ENCODE measurements around the gene HES1.

Gene HES1

DNA sequence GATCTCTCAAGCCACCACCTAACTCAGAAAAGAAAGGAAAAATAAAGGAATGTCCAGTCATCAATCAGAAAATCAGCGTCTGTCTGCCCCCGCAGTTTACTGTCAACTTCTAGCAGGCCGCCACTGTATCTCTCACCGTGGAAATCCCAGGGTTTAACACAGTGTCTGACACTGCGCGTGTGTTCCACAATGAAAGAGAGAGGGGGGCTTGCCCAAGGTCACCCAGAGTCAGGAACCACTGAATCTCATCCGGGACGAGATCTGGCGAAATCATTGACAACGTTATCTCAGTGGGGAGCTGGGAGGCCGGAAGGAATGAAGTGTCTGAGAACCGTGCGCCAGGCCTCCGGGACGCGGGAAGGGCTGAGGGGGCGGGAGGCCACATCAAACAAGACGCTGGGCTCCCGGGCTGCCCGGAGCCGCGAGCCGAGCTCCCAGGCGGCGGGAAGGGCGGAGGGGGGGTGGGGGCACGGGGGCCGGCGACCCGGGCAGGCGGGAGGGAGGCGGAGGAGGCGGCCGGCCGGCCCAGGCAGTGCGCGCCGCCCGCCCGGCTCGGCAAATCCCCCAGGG lies 2.2 kb upstream of the HES1 start:
- Histone ChIP-seq H3K27ac (ENCODE audit: insufficient read depth, low read length, poor library complexity, severe bottlenecking) (no peak overlapping the region), H3K9me3 (ENCODE audit: control insufficient read depth, low read length) (no peaks in the 10 kb centered on the region), H3K36me3 (ENCODE audit: control insufficient read depth, insufficient read depth, low read length) (no peaks in the 10 kb centered on the region), H3K27me3 (replicated peaks; ENCODE audit: control insufficient read depth, insufficient read depth, low read length, poor library complexity, severe bottlenecking) (peaks cover 39% of the 10 kb centered on the region), H3K4me3 (ENCODE audit: insufficient read depth, low read depth, low read length, poor library complexity, severe bottlenecking) (no peak overlapping the region), H3K4me1 (ENCODE audit: control insufficient read depth, insufficient read depth, low read length, poor library complexity, severe bottlenecking) (peaks cover 40% of the 10 kb centered on the region)
- no peak for DNase-seq

DNA sequence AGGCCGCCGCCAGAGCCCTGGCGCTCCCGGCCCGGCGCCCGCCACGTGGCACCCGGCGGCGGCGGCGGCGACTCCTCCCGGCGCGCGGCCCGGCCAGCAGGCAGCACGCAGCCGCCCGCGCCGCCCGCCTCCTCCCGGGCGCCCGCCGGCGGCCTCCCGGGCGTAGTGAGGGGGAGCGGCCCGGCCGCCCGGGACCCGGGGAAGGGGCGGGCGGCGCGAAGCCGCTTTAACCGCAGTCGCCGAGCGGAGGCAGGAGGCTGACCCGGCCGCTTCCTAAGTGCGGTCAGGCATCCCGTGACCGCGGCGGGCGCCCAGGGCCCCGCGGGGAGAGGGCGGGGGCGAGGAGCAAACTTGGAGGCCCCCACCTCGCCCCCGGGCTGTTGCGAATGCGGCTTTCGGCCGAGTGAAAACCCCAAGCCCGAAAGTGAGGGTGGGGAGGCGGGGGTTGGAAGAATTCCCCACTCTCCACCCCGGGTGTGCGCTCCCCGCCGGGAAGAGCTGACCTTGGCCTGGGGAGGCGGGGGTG lies 1.7 kb upstream of the HES1 start:
- Histone ChIP-seq H3K36me3 (ENCODE audit: control insufficient read depth, insufficient read depth, low read length) (no peaks in the 10 kb centered on the region), H3K27ac (ENCODE audit: insufficient read depth, low read length, poor library complexity, severe bottlenecking) (no peak overlapping the region), H3K4me3 (ENCODE audit: insufficient read depth, low read depth, low read length, poor library complexity, severe bottlenecking) (peak overlapping the region; percentile 61), H3K27me3 (replicated peaks; ENCODE audit: control insufficient read depth, insufficient read depth, low read length, poor library complexity, severe bottlenecking) (peaks cover 39% of the 10 kb centered on the region), H3K9me3 (ENCODE audit: control insufficient read depth, low read length) (no peaks in the 10 kb centered on the region), H3K4me1 (ENCODE audit: control insufficient read depth, insufficient read depth, low read length, poor library complexity, severe bottlenecking) (peaks cover 40% of the 10 kb centered on the region)
- DNase-seq: peak in 2 of 3 donors; percentile 29 to 32

GRCh38 chr3:194134757-194135515 lies 1.0 kb upstream of the HES1 start:
- H3K4me3 ChIP-seq (ENCODE audit: insufficient read depth, low read depth, low read length, poor library complexity, severe bottlenecking): peak overlapping the region; percentile 61
- no peaks in the 10 kb centered on the region for H3K9me3 ChIP-seq (ENCODE audit: control insufficient read depth, low read length)
- H3K4me1 ChIP-seq (ENCODE audit: control insufficient read depth, insufficient read depth, low read length, poor library complexity, severe bottlenecking): peaks cover 40% of the 10 kb centered on the region
- peaks cover 39% of the 10 kb centered on the region for H3K27me3 ChIP-seq (replicated peaks; ENCODE audit: control insufficient read depth, insufficient read depth, low read length, poor library complexity, severe bottlenecking)
- no peaks in the 10 kb centered on the region for H3K36me3 ChIP-seq (ENCODE audit: control insufficient read depth, insufficient read depth, low read length)
- DNase-seq: peak; percentile 48 to 62 (median 54)
- H3K27ac ChIP-seq (ENCODE audit: insufficient read depth, low read length, poor library complexity, severe bottlenecking): no peak overlapping the region

DNA sequence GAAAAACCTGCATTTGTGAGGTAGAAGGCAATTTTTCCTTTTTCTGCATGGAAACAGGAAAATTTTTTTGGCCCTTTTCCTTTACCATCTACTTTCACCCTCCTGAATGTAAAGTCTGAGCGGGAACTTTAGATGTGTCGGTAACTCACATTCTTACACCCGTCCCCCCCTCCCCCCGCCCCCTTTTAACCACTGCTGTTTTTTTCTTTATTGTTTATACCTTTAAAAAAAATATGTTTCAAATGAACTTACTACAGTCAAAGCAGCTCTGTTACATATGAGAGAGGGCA lies 487 bp upstream of the HES1 start:
- Histone ChIP-seq H3K27me3 (replicated peaks; ENCODE audit: control insufficient read depth, insufficient read depth, low read length, poor library complexity, severe bottlenecking) (peaks cover 37% of the 10 kb centered on the region), H3K4me3 (ENCODE audit: insufficient read depth, low read depth, low read length, poor library complexity, severe bottlenecking) (peak overlapping the region; percentile 61), H3K27ac (ENCODE audit: insufficient read depth, low read length, poor library complexity, severe bottlenecking) (no peak overlapping the region), H3K4me1 (ENCODE audit: control insufficient read depth, insufficient read depth, low read length, poor library complexity, severe bottlenecking) (peaks cover 40% of the 10 kb centered on the region), H3K36me3 (ENCODE audit: control insufficient read depth, insufficient read depth, low read length) (no peaks in the 10 kb centered on the region), H3K9me3 (ENCODE audit: control insufficient read depth, low read length) (no peaks in the 10 kb centered on the region)
- DNase-seq: no peak

DNA sequence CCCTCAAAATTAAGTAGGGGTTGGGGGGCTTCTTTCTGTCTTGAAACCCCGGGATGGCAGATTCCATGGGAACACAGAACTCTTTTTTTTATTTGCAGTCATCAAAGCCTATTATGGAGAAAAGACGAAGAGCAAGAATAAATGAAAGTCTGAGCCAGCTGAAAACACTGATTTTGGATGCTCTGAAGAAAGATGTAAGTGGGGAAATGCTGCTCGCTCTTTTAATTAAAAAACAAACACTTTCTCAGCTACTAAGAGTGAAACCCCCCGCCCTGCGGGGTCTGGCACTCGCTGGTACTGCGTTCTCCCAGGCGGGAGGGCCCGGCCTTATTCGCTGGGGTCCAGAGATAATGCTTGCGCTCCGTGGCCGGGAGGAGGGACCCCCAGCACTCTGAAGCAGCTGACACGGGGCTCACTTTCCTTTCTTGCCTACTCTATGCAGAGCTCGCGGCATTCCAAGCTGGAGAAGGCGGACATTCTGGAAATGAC lies 615 bp downstream of the HES1 start:
- Histone ChIP-seq H3K4me1 (ENCODE audit: control insufficient read depth, insufficient read depth, low read length, poor library complexity, severe bottlenecking) (peaks cover 46% of the 10 kb centered on the region), H3K36me3 (ENCODE audit: control insufficient read depth, insufficient read depth, low read length) (no peaks in the 10 kb centered on the region), H3K27me3 (replicated peaks; ENCODE audit: control insufficient read depth, insufficient read depth, low read length, poor library complexity, severe bottlenecking) (peaks cover 30% of the 10 kb centered on the region), H3K4me3 (ENCODE audit: insufficient read depth, low read depth, low read length, poor library complexity, severe bottlenecking) (peak overlapping the region; percentile 40), H3K27ac (ENCODE audit: insufficient read depth, low read length, poor library complexity, severe bottlenecking) (no peak overlapping the region), H3K9me3 (ENCODE audit: control insufficient read depth, low read length) (no peaks in the 10 kb centered on the region)
- no peak for DNase-seq

DNA sequence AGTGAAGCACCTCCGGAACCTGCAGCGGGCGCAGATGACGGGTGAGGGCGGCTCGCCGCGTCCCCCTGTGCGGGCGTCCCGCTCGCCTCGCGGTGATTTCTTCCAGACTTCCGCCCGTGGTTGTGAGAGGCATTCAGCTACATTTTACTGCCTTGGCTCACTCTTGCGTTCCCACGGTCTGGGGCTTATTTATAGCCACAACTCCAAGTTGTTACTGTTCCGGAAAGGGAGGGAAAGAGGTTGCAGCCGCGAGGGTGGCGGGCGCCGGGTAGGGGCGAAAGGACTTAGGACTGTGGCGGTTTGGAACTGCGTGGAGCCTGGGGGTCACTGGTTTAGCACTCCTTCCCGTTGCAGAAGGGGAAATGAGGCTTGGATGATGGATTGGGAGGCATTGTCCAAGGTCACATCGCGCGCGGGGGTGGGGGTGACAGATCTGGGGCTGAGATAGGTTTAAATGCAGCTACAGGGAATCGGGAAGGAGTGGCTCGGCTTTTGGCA lies 1.1 kb downstream of the HES1 start:
- no peak overlapping the region for H3K27ac ChIP-seq (ENCODE audit: insufficient read depth, low read length, poor library complexity, severe bottlenecking)
- no peaks in the 10 kb centered on the region for H3K36me3 ChIP-seq (ENCODE audit: control insufficient read depth, insufficient read depth, low read length)
- peaks cover 51% of the 10 kb centered on the region for H3K4me1 ChIP-seq (ENCODE audit: control insufficient read depth, insufficient read depth, low read length, poor library complexity, severe bottlenecking)
- no peaks in the 10 kb centered on the region for H3K9me3 ChIP-seq (ENCODE audit: control insufficient read depth, low read length)
- H3K27me3 ChIP-seq (replicated peaks; ENCODE audit: control insufficient read depth, insufficient read depth, low read length, poor library complexity, severe bottlenecking): peaks cover 30% of the 10 kb centered on the region
- peak overlapping the region; percentile 40 for H3K4me3 ChIP-seq (ENCODE audit: insufficient read depth, low read depth, low read length, poor library complexity, severe bottlenecking)
- DNase-seq: no peak

DNA sequence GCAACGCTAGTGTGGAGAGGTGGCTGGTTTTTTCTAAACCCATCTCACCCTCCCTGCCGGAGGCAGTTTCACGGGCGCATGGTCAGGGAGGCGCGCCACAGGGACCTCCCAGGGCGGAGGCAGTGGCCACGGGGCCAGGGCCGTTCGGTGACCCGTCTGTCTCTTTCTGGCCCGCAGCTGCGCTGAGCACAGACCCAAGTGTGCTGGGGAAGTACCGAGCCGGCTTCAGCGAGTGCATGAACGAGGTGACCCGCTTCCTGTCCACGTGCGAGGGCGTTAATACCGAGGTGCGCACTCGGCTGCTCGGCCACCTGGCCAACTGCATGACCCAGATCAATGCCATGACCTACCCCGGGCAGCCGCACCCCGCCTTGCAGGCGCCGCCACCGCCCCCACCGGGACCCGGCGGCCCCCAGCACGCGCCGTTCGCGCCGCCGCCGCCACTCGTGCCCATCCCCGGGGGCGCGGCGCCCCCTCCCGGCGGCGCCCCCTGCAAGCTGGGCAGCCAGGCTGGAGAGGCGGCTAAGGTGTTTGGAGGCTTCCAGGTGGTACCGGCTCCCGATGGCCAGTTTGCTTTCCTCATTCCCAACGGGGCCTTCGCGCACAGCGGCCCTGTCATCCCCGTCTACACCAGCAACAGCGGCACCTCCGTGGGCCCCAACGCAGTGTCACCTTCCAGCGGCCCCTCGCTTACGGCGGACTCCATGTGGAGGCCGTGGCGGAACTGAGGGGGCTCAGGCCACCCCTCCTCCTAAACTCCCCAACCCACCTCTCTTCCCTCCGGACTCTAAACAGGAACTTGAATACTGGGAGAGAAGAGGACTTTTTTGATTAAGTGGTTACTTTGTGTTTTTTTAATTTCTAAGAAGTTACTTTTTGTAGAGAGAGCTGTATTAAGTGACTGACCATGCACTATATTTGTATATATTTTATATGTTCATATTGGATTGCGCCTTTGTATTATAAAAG lies 1.8 kb downstream of the HES1 start:
- peaks cover 55% of the 10 kb centered on the region for H3K4me1 ChIP-seq (ENCODE audit: control insufficient read depth, insufficient read depth, low read length, poor library complexity, severe bottlenecking)
- H3K27me3 ChIP-seq (replicated peaks; ENCODE audit: control insufficient read depth, insufficient read depth, low read length, poor library complexity, severe bottlenecking): peaks cover 30% of the 10 kb centered on the region
- DNase-seq: peak in 1 of 3 donors; percentile 16

DNA sequence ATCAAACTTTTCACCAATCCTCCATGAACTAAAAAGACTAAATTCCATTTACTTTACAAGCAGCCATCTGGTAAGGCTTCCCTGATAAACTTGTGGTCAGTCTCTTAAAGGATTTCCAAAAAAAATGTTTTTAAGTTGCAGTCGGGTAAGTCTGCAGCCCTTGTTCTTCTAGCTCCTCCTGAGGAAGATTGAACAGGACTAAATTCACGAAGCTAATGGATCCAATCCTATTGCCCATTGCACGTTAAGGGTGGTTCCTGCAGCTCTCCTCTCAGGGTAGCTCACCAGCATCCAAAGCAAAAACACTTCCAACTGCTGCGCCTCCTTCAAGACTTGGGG lies 2.8 kb downstream of the HES1 start:
- H3K27me3 ChIP-seq (replicated peaks; ENCODE audit: control insufficient read depth, insufficient read depth, low read length, poor library complexity, severe bottlenecking): peaks cover 30% of the 10 kb centered on the region
- no peak for DNase-seq
- H3K4me1 ChIP-seq (ENCODE audit: control insufficient read depth, insufficient read depth, low read length, poor library complexity, severe bottlenecking): peaks cover 53% of the 10 kb centered on the region
- H3K4me3 ChIP-seq (ENCODE audit: insufficient read depth, low read depth, low read length, poor library complexity, severe bottlenecking): no peak overlapping the region
- no peaks in the 10 kb centered on the region for H3K9me3 ChIP-seq (ENCODE audit: control insufficient read depth, low read length)
- H3K36me3 ChIP-seq (ENCODE audit: control insufficient read depth, insufficient read depth, low read length): no peaks in the 10 kb centered on the region
- no peak overlapping the region for H3K27ac ChIP-seq (ENCODE audit: insufficient read depth, low read length, poor library complexity, severe bottlenecking)

More for the DNA sequence above, 1.8 kb downstream of the HES1 start:
- Histone ChIP-seq H3K36me3 (ENCODE audit: control insufficient read depth, insufficient read depth, low read length) (no peaks in the 10 kb centered on the region), H3K27ac (ENCODE audit: insufficient read depth, low read length, poor library complexity, severe bottlenecking) (no peak overlapping the region), H3K9me3 (ENCODE audit: control insufficient read depth, low read length) (no peaks in the 10 kb centered on the region), H3K4me3 (ENCODE audit: insufficient read depth, low read depth, low read length, poor library complexity, severe bottlenecking) (peak overlapping the region; percentile 40)

DNA sequence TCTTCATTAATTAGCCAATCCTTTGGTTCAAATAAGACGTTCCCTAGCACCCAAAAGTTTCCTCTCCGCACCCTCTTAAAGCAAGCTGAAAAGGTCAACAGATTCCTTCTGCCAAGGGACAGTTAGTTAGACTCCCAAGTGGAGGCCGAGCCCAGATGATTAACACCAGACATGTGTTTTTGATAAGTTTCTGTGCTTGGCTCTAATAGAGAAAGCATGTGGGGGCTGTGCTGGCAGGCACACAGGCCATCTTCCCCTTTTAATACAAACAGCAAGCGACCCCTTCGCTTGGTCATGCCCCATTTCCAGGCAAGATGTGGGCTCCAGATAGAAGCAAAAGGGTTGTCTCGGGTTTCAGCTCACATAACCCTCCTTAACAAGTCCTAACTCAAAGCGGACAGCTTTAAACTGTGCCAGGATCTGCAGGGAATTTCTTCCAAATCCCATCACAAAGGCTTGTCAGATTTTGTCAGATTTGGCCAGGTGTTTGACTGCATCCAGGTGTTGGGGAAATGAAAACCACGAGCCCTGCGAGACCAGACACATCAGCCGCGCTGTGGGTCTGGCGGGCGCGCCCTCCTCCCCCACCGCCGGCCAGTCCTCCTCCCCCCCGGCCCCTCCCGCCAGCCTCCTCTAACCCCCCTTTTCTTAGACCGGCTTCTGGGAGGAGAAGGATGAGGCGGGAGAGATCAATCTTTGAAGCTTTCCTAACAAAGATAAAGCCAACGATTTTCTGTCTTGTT lies 3.3 kb downstream of the HES1 start:
- no peak for DNase-seq
- Histone ChIP-seq H3K36me3 (ENCODE audit: control insufficient read depth, insufficient read depth, low read length) (no peaks in the 10 kb centered on the region), H3K27me3 (replicated peaks; ENCODE audit: control insufficient read depth, insufficient read depth, low read length, poor library complexity, severe bottlenecking) (peaks cover 30% of the 10 kb centered on the region), H3K9me3 (ENCODE audit: control insufficient read depth, low read length) (no peaks in the 10 kb centered on the region), H3K27ac (ENCODE audit: insufficient read depth, low read length, poor library complexity, severe bottlenecking) (no peak overlapping the region), H3K4me1 (ENCODE audit: control insufficient read depth, insufficient read depth, low read length, poor library complexity, severe bottlenecking) (peaks cover 51% of the 10 kb centered on the region), H3K4me3 (ENCODE audit: insufficient read depth, low read depth, low read length, poor library complexity, severe bottlenecking) (no peak overlapping the region)

Measured in effector memory CD4-positive, alpha-beta T cell (primary cell).